MM.1S (cell line): ENCODE results near the gene CDCP2.

Experiments
- CTCF ChIP-seq: fragments of 300-600 bp; sonication (generic); IDR thresholded peaks from 2 replicates; pipeline ENCODE4 v1.5.1; 2016; ENCODE audit warnings: antibody characterized with exemption, low read length, mixed read lengths
- EZH2phosphoT487 ChIP-seq: fragments of 300-600 bp; sonication (generic); IDR thresholded peaks from 2 replicates; pipeline ENCODE4 v1.6.1; 2018; ENCODE audit warnings: antibody characterized with exemption, low read length

DNA sequence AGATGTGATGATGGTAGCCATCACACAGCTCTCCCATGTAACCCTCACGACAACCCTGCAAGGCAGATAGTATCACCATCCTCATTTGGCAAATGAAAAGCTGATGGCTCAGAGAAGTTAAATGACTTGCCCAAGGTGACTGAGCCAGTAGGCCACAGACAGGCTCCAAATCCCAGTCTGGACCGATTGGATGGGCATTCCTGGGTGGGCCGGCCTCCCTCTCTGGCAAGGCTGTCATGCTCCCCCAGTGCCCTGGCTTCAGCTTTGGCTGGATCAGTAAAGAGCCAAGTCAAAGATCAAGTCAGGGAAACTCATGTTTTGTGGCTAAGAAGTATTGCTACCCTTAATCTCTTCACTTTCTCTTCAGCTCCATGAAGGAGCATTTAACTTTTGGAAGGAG, 41.2 kb downstream of the CDCP2 start:
- TF ChIP-seq CTCF (no peak), EZH2phosphoT487 (no peak)
